Testis (tissue), 2 donors: Measurements from ENCODE around the gene WASHC2C.
"Not testable (repeated sequence)": the region's sequence is repeated elsewhere in the genome, so short reads cannot be mapped to it uniquely, and the experiment has no call there.

ENCODE experiments used
- CTCF ChIP-seq, 3 experiments: fragments of 450-650 bp in 2 of 3; fragments of 200-600 bp in 1 of 3; sonication (generic) in 1 of 3; IDR thresholded peaks; one replicate each; pipeline ENCODE4 v1.5.1; 2016 to 2019; ENCODE audit warnings: antibody characterized with exemption in 3 of 3, mild to moderate bottlenecking in 2 of 3, moderate library complexity in 1 of 3
- POLR2A ChIP-seq: fragments of 450-650 bp; IDR thresholded peaks from one replicate; pipeline ENCODE4 v1.6.1; 2017; ENCODE audit warnings: antibody characterized with exemption, mild to moderate bottlenecking, moderate library complexity

GRCh38 chr10:45789991-45790390 lies 62.9 kb downstream of the WASHC2C start:
- TF ChIP-seq CTCF (IDR thresholded peaks at IDR 0.05); POLR2A: not testable (repeated sequence)
